IMR-90 (cell line): ENCODE data around the gene GPR153.

Source experiments
- BHLHE40 ChIP-seq: fragments of 150-350 bp; IDR thresholded peaks from 2 replicates; pipeline ENCODE4 v1.6.1; 2016; ENCODE audit warnings: mild to moderate bottlenecking, low read depth, low read length
- CEBPB ChIP-seq: IDR thresholded peaks from 2 replicates; pipeline ENCODE4 v1.6.1; 2012; ENCODE audit warnings: low read depth, low read length, improper control_type of control experiment
- CTCF ChIP-seq: conservative IDR thresholded peaks from 2 replicates; pipeline ENCODE4 v1.5.1; 2012; ENCODE audit warnings: mild to moderate bottlenecking, low read depth, low read length, improper control_type of control experiment
- ELK1 ChIP-seq: fragments of 150-350 bp; IDR thresholded peaks from 2 replicates; pipeline ENCODE4 v1.6.1; 2016; ENCODE audit warnings: low read depth, mild to moderate bottlenecking, low read length, moderate library complexity, borderline replicate concordance
- FOS ChIP-seq: fragments of 150-350 bp; IDR thresholded peaks from 2 replicates; pipeline ENCODE4 v1.6.1; 2016; ENCODE audit warnings: low read depth, low read length
- MAZ ChIP-seq: IDR thresholded peaks from 2 replicates; pipeline ENCODE4 v1.6.1; 2012; ENCODE audit warnings: low read depth, mild to moderate bottlenecking, low read length, improper control_type of control experiment, moderate library complexity, borderline replicate concordance
- MXI1 ChIP-seq: IDR thresholded peaks from 2 replicates; pipeline ENCODE4 v1.6.1; 2012; ENCODE audit warnings: low read depth, mild to moderate bottlenecking, low read length, moderate library complexity, borderline replicate concordance
- POLR2A ChIP-seq: IDR thresholded peaks from 2 replicates; pipeline ENCODE4 v1.6.1; 2012; ENCODE audit warnings: mild to moderate bottlenecking, low read depth, low read length
- RAD21 ChIP-seq: IDR thresholded peaks from 2 replicates; pipeline ENCODE4 v1.6.1; 2012; ENCODE audit warnings: low read length, improper control_type of control experiment
- RCOR1 ChIP-seq: IDR thresholded peaks from 2 replicates; pipeline ENCODE4 v1.6.1; 2012; ENCODE audit warnings: mild to moderate bottlenecking, low read length, improper control_type of control experiment; ENCODE audit not compliant: insufficient replicate concordance
- RFX5 ChIP-seq: IDR thresholded peaks from 2 replicates; pipeline ENCODE4 v1.8.0; 2012; ENCODE audit warnings: low read depth, mild to moderate bottlenecking, low read length, moderate library complexity
- SMC3 ChIP-seq: fragments of 150-350 bp; IDR thresholded peaks from 2 replicates; pipeline ENCODE4 v1.6.1; 2016; ENCODE audit warnings: low read depth, mild to moderate bottlenecking, antibody characterized with exemption, low read length, moderate library complexity
- USF2 ChIP-seq: fragments of 150-350 bp; IDR thresholded peaks from 2 replicates; pipeline ENCODE4 v1.6.1; 2017; ENCODE audit warnings: mild to moderate bottlenecking, antibody characterized with exemption, low read length, low read depth

GRCh38 chr1:6262555-6263420 lies 1.9 kb upstream of the GPR153 start:
- TF ChIP-seq USF2 (no peak), RFX5 (no peak), POLR2A (no peak), CTCF (no peak), MXI1 (no peak), SMC3 (no peak), MAZ (no peak), CEBPB (no peak), BHLHE40 (no peak), RCOR1 (no peak), ELK1 (no peak), FOS (no peak), RAD21 (no peak)
